ENCODE results near the gene GPSM1. TPM values are rescaled to one million over a fixed set of nuclear protein-coding genes. Genes with fewer than 3 reads are reported as not detected.

The GPSM1 gene
- total and polyA plus RNA-seq, 4 donors = 0.11 to 2.9 (median 1.6) TPM

DNA sequence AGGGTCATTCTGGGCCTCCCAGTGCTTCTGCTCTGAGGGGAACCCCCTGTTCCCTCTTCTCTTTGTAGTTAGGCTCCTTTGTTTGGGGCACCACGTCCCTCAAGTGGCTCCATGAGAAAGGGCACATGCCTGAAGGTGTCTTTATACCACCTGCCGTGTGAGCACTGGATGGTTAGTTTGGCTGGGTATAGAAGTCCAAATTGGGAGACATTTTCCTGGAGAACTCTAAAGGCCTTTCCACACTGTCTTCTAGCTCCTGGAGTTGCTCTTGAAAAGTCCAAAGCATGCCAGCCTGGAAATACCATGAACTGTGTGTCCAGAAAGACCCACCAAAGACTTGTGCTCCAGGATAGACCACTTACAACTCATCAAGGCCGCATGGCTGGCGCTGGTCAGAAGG is 12.4 kb upstream of the GPSM1 start:
- peaks cover 0 to 8% (median 5%) of the 10 kb centered on the region in 4 donors for H3K9me3 ChIP-seq (ENCODE audit: control insufficient read depth in 4 of 4, low read length in 3 of 4)
- no peaks in the 10 kb centered on the region for H3K27me3 ChIP-seq (ENCODE audit: control insufficient read depth in 4 of 4, insufficient read depth in 4 of 4, low read length in 3 of 4)
- DNase-seq (ENCODE audit: low spot score) = no peak
- 84% methylated on average over 4 of the region's 4 CpGs for WGBS
- H3K9ac ChIP-seq (ENCODE audit: low read depth in 1 of 2, low read length in 2 of 2) = no peak overlapping the region
- no peak overlapping the region for H3K4me3 ChIP-seq (ENCODE audit: low read depth in 1 of 3, low read length in 3 of 3)
- H3K4me1 ChIP-seq (ENCODE audit: control insufficient read depth in 4 of 4, insufficient read depth in 4 of 4, low read length in 3 of 4) = no peaks in the 10 kb centered on the region
- TF ChIP-seq NR2F2 (IDR thresholded peaks at IDR 0.05) = no peak
- TF ChIP-seq, protein P1, sequence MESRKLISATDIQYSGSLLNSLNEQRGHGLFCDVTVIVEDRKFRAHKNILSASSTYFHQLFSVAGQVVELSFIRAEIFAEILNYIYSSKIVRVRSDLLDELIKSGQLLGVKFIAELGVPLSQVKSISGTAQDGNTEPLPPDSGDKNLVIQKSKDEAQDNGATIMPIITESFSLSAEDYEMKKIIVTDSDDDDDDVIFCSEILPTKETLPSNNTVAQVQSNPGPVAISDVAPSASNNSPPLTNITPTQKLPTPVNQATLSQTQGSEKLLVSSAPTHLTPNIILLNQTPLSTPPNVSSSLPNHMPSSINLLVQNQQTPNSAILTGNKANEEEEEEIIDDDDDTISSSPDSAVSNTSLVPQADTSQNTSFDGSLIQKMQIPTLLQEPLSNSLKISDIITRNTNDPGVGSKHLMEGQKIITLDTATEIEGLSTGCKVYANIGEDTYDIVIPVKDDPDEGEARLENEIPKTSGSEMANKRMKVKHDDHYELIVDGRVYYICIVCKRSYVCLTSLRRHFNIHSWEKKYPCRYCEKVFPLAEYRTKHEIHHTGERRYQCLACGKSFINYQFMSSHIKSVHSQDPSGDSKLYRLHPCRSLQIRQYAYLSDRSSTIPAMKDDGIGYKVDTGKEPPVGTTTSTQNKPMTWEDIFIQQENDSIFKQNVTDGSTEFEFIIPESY (IDR thresholded peaks at IDR 0.05) = no peak
- TF ChIP-seq TAF1 (conservative IDR thresholded peaks at IDR 0.05) = no peak
- TF ChIP-seq SP1 (IDR thresholded peaks at IDR 0.05) = no peak
- TF ChIP-seq REST (IDR thresholded peaks at IDR 0.05) = no peak
- no peak for TF ChIP-seq YY1 (IDR thresholded peaks at IDR 0.05)
- no peak for TF ChIP-seq GABPA (IDR thresholded peaks at IDR 0.05 in 1 of 2, conservative IDR thresholded peaks at IDR 0.05 in 1 of 2)
- H3K27ac ChIP-seq (ENCODE audit: low read depth in 1 of 2, low read length in 2 of 2) = no peak overlapping the region
- H3K36me3 ChIP-seq (ENCODE audit: control insufficient read depth in 4 of 4, insufficient read depth in 3 of 4, low read depth in 1 of 4, low read length in 3 of 4) = no peaks in the 10 kb centered on the region

- Histone ChIP-seq H3K27ac (ENCODE audit: low read depth in 1 of 2, low read length in 2 of 2) (no peak overlapping the region), H3K9me3 (ENCODE audit: control insufficient read depth in 4 of 4, low read length in 3 of 4) (peaks cover 0 to 8% (median 5%) of the 10 kb centered on the region in 4 donors), H3K27me3 (ENCODE audit: control insufficient read depth in 4 of 4, insufficient read depth in 4 of 4, low read length in 3 of 4) (no peaks in the 10 kb centered on the region), H3K4me3 (ENCODE audit: low read depth in 1 of 3, low read length in 3 of 3) (no peak overlapping the region), H3K9ac (ENCODE audit: low read depth in 1 of 2, low read length in 2 of 2) (no peak overlapping the region), H3K4me1 (ENCODE audit: control insufficient read depth in 4 of 4, insufficient read depth in 4 of 4, low read length in 3 of 4) (no peaks in the 10 kb centered on the region), H3K36me3 (ENCODE audit: control insufficient read depth in 4 of 4, insufficient read depth in 3 of 4, low read depth in 1 of 4, low read length in 3 of 4) (no peaks in the 10 kb centered on the region)
- TF ChIP-seq, protein P1 (IDR thresholded peaks at IDR 0.05) = no peak
- TF ChIP-seq HNF4G (IDR thresholded peaks at IDR 0.05) (no peak), RAD21 (IDR thresholded peaks at IDR 0.05) (no peak), ATF3 (IDR thresholded peaks at IDR 0.05) (no peak)
- TF ChIP-seq, protein P2, sequence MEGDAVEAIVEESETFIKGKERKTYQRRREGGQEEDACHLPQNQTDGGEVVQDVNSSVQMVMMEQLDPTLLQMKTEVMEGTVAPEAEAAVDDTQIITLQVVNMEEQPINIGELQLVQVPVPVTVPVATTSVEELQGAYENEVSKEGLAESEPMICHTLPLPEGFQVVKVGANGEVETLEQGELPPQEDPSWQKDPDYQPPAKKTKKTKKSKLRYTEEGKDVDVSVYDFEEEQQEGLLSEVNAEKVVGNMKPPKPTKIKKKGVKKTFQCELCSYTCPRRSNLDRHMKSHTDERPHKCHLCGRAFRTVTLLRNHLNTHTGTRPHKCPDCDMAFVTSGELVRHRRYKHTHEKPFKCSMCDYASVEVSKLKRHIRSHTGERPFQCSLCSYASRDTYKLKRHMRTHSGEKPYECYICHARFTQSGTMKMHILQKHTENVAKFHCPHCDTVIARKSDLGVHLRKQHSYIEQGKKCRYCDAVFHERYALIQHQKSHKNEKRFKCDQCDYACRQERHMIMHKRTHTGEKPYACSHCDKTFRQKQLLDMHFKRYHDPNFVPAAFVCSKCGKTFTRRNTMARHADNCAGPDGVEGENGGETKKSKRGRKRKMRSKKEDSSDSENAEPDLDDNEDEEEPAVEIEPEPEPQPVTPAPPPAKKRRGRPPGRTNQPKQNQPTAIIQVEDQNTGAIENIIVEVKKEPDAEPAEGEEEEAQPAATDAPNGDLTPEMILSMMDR (IDR thresholded peaks at IDR 0.05; ENCODE audit: low read depth, low read length, missing input control) = no peak
- WGBS = 94% methylated on average over 23 of the region's 23 CpGs
- DNase-seq (ENCODE audit: low spot score) = no peak
Measured at GRCh38 chr9:136316271-136316751, 11.0 kb upstream of the GPSM1 start.

All from liver (tissue), 9 donors.